Epithelial cell of proximal tubule (primary cell): ENCODE results near the gene TMEM200B. TPM values are rescaled to one million over a fixed set of nuclear protein-coding genes. Genes with fewer than 3 reads are reported as not detected.
"Not testable (repeated sequence)": the region's sequence is repeated elsewhere in the genome, so short reads cannot be mapped to it uniquely, and the experiment has no call there.

ENCODE experiments used
- DNase-seq: peaks from one replicate; pipeline ENCODE4 v3.0.0-alpha.2; 2011; ENCODE audit warnings: low read depth
- H3K4me3 ChIP-seq: 2 replicates; pipeline ENCODE4 v1.5.1; 2011; ENCODE audit warnings: low read depth, mild to moderate bottlenecking, low read length
- total RNA-seq: library from RNA; depleted of rRNA; stranded (reverse); fragments of >200 nt; gene quantifications from 2 replicates; pipeline ENCODE4 v1.2.3, GENCODE V29; 2015
- TF ChIP-seq, protein P1 (sequence below): conservative IDR thresholded peaks from 2 replicates; pipeline ENCODE4 v1.5.1; 2012; ENCODE audit warnings: low read depth, mild to moderate bottlenecking, low read length

TMEM200B gene
- total RNA-seq, 1 donor from 2014 or later = 6.9 TPM

DNA sequence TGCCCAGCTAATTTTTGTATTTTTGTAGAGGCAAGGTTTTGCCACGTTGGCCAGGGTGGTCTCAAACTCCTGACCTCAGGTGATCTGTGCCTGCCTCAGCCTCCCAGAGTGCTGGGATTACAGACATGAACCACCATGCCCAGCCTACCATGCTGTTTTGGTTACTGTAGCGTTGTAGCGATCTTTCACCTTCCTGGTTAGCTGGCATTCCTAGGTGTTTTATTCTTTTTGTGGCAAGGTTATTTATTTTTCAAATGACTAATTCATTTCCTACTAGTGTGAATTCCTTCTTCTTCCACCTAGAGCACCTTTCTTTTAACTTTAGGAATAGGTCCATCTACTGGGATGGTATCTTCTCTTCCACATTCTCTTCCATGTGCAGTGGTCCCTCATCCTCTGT, 29.3 kb downstream of the TMEM200B start:
- DNase-seq = peak; percentile 16
- TF ChIP-seq, protein P1, sequence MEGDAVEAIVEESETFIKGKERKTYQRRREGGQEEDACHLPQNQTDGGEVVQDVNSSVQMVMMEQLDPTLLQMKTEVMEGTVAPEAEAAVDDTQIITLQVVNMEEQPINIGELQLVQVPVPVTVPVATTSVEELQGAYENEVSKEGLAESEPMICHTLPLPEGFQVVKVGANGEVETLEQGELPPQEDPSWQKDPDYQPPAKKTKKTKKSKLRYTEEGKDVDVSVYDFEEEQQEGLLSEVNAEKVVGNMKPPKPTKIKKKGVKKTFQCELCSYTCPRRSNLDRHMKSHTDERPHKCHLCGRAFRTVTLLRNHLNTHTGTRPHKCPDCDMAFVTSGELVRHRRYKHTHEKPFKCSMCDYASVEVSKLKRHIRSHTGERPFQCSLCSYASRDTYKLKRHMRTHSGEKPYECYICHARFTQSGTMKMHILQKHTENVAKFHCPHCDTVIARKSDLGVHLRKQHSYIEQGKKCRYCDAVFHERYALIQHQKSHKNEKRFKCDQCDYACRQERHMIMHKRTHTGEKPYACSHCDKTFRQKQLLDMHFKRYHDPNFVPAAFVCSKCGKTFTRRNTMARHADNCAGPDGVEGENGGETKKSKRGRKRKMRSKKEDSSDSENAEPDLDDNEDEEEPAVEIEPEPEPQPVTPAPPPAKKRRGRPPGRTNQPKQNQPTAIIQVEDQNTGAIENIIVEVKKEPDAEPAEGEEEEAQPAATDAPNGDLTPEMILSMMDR = no peak
- H3K4me3 ChIP-seq = no peak overlapping the region

DNA sequence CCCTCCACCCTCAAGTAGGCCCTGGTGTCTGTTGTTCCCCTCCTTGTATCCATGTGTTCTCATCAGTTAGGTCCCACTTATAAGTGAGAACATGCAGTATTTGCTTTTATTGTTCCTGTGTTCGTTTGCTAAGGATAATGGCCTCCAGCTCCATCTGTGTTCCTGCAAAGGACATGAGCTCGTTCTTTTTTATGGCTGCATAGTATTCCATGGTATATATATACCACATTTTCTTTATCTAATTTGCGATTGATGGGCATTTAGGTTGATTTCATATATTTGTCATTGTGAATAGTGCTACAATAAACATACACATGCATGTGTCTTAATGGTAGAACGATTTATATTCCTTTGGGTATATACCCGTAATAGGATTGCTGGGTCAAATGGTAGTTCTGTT, 31.0 kb downstream of the TMEM200B start:
- not testable (repeated sequence) for DNase-seq, H3K4me3 ChIP-seq

DNA sequence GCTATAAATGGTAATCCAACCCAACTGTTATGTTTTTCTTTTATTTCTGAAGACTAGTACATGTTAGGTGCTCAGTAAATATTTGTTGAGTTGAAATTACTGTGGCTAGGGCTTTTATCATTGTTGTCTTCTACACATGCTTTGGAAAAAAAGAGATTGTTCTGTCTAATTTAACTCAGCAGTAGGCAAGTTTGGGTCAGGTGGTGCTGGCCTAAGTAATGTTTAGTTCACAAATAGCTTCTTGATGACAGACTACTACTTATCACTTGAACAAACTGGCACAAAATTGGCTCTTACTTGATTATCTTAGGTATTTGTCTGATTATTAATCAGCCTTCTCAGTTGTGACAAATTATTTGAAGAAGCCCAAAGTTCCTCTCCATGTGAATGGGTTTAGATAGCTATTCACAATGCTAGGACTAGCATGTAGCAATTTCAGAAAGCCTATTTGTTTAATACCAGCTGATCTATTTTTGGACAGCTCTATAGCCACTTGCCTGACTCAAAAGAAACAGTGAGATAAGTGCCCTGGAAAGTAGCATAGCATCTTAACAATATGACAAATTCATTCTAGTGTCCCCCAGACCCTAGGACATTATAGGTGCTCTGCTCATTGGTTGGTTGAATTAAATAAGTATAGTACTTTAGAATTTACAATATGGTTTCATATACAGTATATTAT, 32.6 kb downstream of the TMEM200B start:
- TF ChIP-seq, protein P1 = no peak
- H3K4me3 ChIP-seq = no peak overlapping the region
- DNase-seq = no peak

DNA sequence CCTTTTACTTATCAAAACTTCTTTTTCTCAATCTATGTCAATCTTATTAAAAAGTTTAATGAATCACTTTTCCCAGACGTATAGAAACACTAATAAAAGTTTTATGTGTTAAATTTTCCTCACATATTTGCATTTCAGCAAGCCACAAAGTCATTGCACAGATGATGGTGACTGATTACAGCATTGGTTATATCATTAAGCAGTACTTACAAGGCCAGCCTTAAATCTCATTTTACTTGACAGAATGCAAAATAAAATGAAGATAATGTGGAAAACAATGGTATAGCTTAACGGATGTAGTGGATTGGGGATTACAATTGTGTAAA, 39.5 kb downstream of the TMEM200B start:
- no peak for DNase-seq
- TF ChIP-seq, protein P1 = no peak
- no peak overlapping the region for H3K4me3 ChIP-seq

DNA sequence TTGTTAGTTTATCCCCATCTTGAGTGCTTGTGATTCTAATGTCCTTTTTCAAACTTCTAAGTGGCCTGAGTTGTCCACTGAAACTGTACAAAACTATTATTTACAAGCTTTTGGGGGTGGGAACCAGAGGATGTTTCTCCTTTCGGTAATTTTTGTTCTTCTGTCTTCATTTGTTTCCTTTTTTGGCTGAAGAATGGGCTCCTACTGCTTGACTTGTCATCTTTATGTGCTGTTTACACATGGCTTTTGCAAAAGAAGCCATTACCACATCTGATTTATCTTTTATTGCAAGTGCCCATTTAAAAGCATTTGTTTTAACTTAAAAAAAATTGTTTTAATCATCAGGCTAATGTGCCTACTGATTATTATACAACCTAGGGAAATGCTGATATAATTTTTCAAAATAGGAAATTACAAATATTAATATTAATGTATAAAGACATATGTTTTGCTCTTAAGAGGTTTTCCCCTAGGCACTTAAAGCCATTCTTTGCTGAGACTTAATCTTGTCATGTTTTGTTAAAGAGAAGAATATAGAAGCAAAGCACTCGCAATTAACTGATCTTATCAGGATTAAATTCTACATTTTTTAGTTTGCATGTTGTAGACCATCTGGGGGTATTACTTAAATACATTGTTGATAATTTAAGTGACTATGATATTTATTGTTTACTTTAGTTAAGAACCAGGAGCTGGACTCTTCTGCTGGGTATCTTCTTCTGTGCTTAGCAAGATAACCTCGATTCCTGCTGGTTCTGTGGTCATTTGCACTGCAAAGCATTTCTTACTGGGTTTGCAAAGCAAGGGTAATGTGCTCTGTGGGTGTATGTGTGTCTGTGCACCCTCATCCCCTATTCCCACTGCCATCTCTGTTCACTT, 40.1 kb downstream of the TMEM200B start:
- no peak for DNase-seq
- TF ChIP-seq, protein P1 = no peak

DNA sequence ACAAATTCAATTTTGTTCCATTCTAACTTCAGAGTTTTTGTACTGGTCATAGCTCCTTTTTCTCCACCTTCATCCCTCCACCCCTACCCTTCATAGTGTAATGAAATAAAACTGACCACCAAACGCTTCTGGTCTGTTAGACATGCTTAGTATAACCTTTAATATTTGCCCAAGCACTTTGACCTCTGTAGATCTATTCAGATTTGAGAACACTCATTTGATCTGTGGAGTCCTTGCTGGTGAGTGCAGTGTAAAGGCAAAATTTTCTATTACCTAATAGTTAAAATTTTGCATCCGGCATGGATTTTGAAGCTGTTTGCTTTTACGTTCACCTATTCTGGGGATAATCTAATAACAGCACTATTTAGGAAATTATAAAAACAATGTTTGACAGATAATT, 41.2 kb downstream of the TMEM200B start:
- TF ChIP-seq, protein P1 = no peak
- no peak for DNase-seq
- no peak overlapping the region for H3K4me3 ChIP-seq

More for the DNA sequence above, 40.1 kb downstream of the TMEM200B start:
- no peak overlapping the region for H3K4me3 ChIP-seq

DNA sequence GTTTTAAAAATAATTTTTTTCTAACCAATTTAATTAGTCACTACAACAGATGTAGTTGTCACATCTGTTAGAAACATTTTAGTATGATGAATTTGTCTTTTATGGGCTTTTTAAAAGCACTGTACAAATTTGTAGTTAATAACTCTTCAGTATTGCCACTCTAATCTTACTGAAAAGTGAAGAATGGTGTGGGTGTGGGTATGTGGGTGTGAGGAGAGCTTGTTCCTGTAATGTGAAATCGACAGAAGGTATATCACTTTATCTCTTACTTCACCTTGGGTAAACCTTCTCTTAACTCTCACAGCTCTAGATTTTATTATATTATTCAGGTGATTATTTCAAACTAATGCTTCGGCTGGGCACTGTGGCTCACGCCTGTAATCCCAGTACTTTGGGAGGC, 42.5 kb downstream of the TMEM200B start:
- no peak overlapping the region for H3K4me3 ChIP-seq
- TF ChIP-seq, protein P1 = no peak
- no peak for DNase-seq

DNA sequence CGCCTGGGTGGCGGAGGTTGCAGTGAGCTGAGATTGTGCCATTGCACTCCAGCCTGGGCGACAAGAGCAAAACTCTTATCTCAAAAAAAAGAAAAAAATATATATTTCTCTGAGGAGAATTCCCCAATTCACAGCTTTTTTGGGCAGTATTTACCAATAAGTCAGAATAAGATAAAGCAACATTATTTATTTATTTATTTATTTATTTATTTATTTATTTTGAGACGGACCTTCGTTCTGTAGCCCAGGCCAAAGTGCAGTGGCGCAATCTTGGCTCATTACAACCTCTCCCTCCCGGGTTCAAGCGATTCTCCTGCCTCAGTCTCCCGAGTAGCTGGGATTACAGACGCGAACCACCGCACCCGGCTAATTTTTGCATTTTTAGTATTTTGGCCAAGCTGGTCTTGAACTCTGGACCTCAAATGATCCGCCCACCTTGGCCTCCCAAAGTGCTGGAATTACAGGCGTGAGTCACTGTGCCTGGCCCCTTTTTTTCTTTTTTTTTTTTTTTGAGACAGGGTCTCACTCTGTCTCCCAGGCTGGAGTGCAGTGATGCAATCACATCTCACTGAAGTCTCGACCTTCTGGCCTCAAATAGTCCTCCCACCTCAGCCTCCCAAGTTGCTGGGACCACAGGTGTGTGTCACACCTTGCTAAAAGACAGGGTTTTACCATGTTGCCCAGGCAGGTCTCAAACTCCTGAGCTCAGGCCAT, 43.6 kb downstream of the TMEM200B start:
- DNase-seq, H3K4me3 ChIP-seq: not testable (repeated sequence)
